Measurements from ENCODE around the gene HCFC1.

The HCFC1 gene

DNA sequence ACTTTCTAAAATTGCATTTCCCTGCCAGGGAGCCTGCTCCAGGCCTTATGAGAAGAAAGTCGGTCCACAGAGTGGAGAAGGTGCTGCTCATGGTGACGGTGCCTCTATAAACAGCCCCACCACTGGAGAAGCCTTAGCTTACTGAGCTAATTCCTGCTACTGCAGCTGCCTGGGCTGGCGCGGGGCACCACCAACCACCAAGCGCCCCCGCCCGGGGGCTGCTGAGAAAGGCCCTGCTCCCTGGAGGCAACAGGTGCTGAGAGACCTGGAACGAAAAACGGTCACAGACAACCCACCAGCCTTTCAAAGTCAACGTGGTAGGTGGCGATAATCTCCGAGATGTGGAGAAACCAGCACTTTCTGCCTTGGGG, 2.9 kb downstream of the HCFC1 start:
- TF ChIP-seq, protein P1, sequence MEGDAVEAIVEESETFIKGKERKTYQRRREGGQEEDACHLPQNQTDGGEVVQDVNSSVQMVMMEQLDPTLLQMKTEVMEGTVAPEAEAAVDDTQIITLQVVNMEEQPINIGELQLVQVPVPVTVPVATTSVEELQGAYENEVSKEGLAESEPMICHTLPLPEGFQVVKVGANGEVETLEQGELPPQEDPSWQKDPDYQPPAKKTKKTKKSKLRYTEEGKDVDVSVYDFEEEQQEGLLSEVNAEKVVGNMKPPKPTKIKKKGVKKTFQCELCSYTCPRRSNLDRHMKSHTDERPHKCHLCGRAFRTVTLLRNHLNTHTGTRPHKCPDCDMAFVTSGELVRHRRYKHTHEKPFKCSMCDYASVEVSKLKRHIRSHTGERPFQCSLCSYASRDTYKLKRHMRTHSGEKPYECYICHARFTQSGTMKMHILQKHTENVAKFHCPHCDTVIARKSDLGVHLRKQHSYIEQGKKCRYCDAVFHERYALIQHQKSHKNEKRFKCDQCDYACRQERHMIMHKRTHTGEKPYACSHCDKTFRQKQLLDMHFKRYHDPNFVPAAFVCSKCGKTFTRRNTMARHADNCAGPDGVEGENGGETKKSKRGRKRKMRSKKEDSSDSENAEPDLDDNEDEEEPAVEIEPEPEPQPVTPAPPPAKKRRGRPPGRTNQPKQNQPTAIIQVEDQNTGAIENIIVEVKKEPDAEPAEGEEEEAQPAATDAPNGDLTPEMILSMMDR (IDR thresholded peaks at IDR 0.05; ENCODE audit: unreplicated experiment in 3 of 3) = no peak
- peak overlapping the region; percentile 99 to 100 (median 100) for H3K27ac Mint-ChIP-seq
- H3K36me3 Mint-ChIP-seq (ENCODE audit: low read depth) = peaks cover 11% of the 10 kb centered on the region
- H3K4me3 Mint-ChIP-seq = peak overlapping the region; percentile 96 to 100 (median 100)
- peaks cover 46% of the 10 kb centered on the region for H3K4me1 Mint-ChIP-seq
- peaks cover 5% of the 10 kb centered on the region for H3K27me3 Mint-ChIP-seq (ENCODE audit: low read depth)
- H3K9me3 Mint-ChIP-seq = no peaks in the 10 kb centered on the region

DNA sequence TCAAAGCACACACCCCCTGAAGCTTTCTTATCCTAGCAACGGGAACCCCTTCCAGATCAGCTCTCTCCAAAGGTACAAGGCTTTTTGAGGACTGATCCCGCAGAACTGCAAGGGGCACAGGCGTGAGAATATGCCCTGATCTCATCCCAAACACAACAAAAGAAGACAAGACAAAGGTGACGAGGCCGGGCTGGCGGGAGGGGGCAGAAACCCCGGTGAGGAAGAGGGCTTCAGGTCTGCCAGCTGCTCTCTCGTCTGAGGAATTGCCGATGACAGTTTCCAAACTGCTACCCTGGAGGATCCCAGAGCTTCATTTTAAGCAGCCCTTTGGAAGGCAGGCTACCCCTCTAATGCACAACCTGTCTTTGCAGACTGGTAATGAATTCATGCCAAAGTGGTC, 3.4 kb downstream of the HCFC1 start:
- Mint-ChIP-seq H3K36me3 (ENCODE audit: low read depth) (peaks cover 11% of the 10 kb centered on the region), H3K4me1 (peaks cover 41% of the 10 kb centered on the region), H3K27me3 (ENCODE audit: low read depth) (peaks cover 5% of the 10 kb centered on the region), H3K27ac (peak overlapping the region; percentile 99 to 100 (median 100)), H3K4me3 (peak overlapping the region; percentile 96 to 100 (median 100)), H3K9me3 (no peaks in the 10 kb centered on the region)
- TF ChIP-seq, protein P1 (IDR thresholded peaks at IDR 0.05; ENCODE audit: unreplicated experiment in 3 of 3) = no peak

DNA sequence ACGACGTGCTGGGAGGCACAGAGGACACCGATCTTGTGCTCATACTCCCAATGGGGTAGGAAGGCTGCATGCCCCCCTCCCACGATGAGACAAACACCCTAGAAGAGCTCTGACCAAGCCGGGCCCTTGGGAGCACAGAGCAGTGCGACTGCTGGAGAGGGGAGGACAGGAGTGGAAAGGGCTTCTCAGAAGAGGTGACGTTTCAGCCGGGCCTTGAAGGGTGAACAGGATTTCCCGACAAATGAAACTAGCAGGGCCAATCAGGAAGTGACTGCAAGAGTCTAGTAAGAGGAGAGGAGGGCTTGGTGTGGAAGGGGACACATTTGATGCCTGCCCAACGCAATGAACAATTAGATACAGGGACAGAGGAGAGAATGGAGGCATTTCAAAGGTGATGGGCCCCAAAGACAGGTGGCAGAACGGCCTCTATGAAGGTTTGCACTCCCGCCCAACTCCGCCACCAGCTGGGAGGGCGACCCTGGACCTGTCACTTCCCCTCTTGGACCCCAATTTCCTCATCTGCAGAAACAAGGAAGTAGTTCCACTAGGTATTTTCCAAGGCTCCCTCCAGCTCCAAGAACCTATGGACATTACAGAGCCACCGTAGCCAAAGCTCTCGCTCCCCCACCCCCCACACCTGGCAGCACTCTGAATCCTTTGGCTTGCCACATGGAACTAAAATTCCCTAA, 3.9 kb downstream of the HCFC1 start:
- peak overlapping the region; percentile 96 to 100 (median 100) for H3K4me3 Mint-ChIP-seq
- H3K27ac Mint-ChIP-seq = peak overlapping the region; percentile 99 to 100 (median 100)
- peaks cover 5% of the 10 kb centered on the region for H3K27me3 Mint-ChIP-seq (ENCODE audit: low read depth)
- H3K4me1 Mint-ChIP-seq = peaks cover 37% of the 10 kb centered on the region
- H3K9me3 Mint-ChIP-seq = no peaks in the 10 kb centered on the region
- peaks cover 14% of the 10 kb centered on the region for H3K36me3 Mint-ChIP-seq (ENCODE audit: low read depth)
- TF ChIP-seq, protein P1 (IDR thresholded peaks at IDR 0.05; ENCODE audit: unreplicated experiment in 3 of 3) = no peak

DNA sequence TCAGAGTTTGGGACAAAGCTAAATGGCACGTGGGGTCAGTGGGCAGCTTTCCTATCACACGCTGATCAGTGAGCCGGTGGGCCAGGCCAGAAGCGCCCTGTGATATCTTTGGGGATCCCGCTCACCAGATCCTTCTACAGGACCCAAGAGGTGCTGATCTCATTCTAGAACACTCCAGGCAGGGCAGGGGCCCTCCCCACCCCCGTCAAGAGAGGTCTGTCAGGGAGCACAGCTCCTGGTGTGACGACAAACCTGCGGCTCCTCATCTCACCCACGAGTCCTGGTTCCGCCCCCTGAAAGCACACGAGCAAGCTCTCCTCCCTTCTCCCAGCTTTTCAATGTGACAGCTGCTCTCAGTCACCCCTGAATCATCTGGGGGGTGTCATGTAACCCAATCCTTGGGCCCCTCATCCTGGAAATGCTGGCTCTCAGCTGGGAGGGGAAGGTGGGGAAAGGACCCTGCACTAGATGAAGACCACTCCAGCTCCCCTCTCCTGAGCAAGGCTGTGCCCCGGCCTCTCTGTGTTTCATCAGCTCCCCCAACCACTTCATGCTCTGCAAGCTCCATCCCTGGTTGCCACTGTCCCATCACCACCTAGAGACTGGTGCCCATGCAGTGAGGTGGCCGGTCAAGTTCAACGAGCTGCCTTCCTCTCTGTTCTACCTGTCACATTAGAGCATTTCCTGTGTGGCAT, 4.6 kb downstream of the HCFC1 start:
- Mint-ChIP-seq H3K36me3 (ENCODE audit: low read depth) (peaks cover 18% of the 10 kb centered on the region), H3K27ac (peak overlapping the region; percentile 99 to 100 (median 100)), H3K9me3 (no peaks in the 10 kb centered on the region), H3K27me3 (ENCODE audit: low read depth) (peaks cover 5% of the 10 kb centered on the region), H3K4me3 (peak overlapping the region; percentile 96 to 100 (median 100)), H3K4me1 (peaks cover 37% of the 10 kb centered on the region)
- TF ChIP-seq, protein P1 (IDR thresholded peaks at IDR 0.05; ENCODE audit: unreplicated experiment in 3 of 3) = no peak

DNA sequence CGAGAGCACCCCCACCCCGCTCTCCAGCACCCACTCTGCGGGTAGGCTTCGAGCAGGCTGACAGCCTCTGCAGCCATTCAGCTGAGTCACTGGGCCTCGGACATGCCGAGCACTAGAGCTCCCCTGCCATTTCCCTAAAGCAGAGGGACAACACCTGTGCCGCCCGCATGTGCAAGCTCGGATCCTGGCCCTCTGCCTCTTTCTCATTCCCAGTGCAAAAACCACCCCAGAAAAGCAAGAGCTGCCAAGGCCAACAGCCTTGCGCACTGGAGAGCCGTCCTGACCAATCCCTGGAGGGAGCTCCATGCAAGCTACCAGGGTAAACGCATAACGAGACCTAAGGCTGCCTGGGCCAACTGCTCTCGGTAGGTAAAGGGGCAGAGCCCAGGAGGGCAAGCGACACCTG, 5.3 kb downstream of the HCFC1 start:
- H3K36me3 Mint-ChIP-seq (ENCODE audit: low read depth) = peaks cover 23% of the 10 kb centered on the region
- no peaks in the 10 kb centered on the region for H3K9me3 Mint-ChIP-seq
- peaks cover 5% of the 10 kb centered on the region for H3K27me3 Mint-ChIP-seq (ENCODE audit: low read depth)
- peak overlapping the region; percentile 46 to 82 (median 54) for H3K27ac Mint-ChIP-seq
- peaks cover 37% of the 10 kb centered on the region for H3K4me1 Mint-ChIP-seq
- peak overlapping the region in 2 of 3 experiments; percentile 41 to 70 for H3K4me3 Mint-ChIP-seq
- TF ChIP-seq, protein P1 (IDR thresholded peaks at IDR 0.05; ENCODE audit: unreplicated experiment in 3 of 3) = no peak

Data from nephron (organoid).